Measurements from ENCODE around the gene SPTLC1.

DNA sequence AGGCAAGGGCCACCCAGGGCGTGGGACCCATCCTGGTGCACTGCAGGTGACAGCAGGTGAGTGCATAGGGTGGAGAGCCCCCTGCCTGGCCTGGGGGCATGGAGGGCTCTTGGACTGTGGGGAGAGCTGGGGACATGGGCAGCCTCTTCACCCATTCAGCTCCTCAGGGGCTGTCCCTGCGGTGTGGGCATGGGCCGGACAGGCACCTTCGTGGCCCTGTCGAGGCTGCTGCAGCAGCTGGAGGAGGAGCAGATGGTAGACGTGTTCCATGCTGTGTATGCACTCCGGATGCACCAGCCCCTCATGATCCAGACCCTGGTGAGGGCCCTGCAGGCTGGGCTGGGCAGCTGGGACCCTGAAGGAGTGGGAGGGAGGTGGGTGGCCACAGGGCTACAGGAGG, 20.4 kb upstream of the SPTLC1 start:
- TF ChIP-seq CTCF (IDR thresholded peaks at IDR 0.05) (no peak), REST (IDR thresholded peaks at IDR 0.05; ENCODE audit: insufficient read depth in 1 of 2, low read depth in 2 of 2, low read length in 1 of 2) (no peak), POLR2AphosphoS5 (IDR thresholded peaks at IDR 0.05; ENCODE audit: low read depth, low read length) (no peak), SIN3A (IDR thresholded peaks at IDR 0.05; ENCODE audit: borderline replicate concordance, insufficient read depth, low read depth, low read length) (no peak), TCF7L2 (IDR thresholded peaks at IDR 0.05; ENCODE audit: low read depth, low read length) (no peak)

Data from Panc1 (cell line).